Measurements from ENCODE around the gene PDCD7. TPM values are rescaled to one million over a fixed set of nuclear protein-coding genes. Genes with fewer than 3 reads are reported as not detected.

PDCD7 gene
- total RNA-seq, 1 experiment from 2014 or later: 29.1 TPM

DNA sequence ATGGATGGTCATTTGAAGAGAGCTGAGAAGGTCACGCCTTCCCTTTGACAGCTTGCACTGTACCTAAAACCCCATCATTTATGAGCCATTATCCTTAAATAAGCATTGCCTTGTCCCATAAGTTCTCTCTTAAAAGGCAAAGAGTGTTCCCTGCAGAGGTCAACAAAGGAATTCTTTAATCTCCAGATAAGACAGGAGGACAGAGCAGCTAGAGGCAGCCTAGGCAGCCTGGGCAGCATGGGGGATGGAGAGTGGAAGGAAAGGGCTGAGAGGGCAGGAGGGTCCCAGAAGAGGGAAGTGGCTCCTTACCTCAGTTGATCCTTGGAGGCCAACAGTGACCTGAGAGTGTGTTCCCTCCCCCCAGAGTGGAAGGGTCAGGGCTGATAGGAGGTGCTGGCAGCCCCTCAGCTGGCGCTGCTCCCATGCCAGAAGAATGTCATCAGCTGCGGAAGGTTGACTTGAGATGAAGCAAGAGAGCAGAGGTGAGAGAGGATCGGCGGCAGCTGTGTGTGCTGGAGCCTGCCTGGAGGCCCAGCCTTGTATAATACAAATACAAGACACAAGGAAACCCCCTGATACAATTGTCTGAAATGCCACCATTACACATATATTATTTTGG lies 44.3 kb downstream of the PDCD7 start:
- no peak overlapping the region for H3K4me3 ChIP-seq
- BruUV-seq (replicated peaks): no TSS peak
- DNase-seq: no peak
- no peaks in the 10 kb centered on the region for H4K20me1 ChIP-seq (ENCODE audit: insufficient read depth)
- no peaks in the 10 kb centered on the region for H3K36me3 ChIP-seq (ENCODE audit: low read depth)
- no peak for TF ChIP-seq EZH2 (IDR thresholded peaks at IDR 0.05; ENCODE audit: low read depth)
- TF ChIP-seq, protein P1, sequence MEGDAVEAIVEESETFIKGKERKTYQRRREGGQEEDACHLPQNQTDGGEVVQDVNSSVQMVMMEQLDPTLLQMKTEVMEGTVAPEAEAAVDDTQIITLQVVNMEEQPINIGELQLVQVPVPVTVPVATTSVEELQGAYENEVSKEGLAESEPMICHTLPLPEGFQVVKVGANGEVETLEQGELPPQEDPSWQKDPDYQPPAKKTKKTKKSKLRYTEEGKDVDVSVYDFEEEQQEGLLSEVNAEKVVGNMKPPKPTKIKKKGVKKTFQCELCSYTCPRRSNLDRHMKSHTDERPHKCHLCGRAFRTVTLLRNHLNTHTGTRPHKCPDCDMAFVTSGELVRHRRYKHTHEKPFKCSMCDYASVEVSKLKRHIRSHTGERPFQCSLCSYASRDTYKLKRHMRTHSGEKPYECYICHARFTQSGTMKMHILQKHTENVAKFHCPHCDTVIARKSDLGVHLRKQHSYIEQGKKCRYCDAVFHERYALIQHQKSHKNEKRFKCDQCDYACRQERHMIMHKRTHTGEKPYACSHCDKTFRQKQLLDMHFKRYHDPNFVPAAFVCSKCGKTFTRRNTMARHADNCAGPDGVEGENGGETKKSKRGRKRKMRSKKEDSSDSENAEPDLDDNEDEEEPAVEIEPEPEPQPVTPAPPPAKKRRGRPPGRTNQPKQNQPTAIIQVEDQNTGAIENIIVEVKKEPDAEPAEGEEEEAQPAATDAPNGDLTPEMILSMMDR (conservative IDR thresholded peaks at IDR 0.05): no peak
- H3K27ac ChIP-seq: no peak overlapping the region
- ChIA-PET CTCF (no interaction called here), POLR2A (ENCODE audit: unreplicated experiment) (no interaction called here)
- no peaks in the 10 kb centered on the region for H3K79me2 ChIP-seq (ENCODE audit: low read depth)
- no peaks in the 10 kb centered on the region for H3F3A ChIP-seq (ENCODE audit: insufficient read depth, low read depth)
- no peaks in the 10 kb centered on the region for H3K9me2 ChIP-seq (ENCODE audit: insufficient read depth)
- H3K27me3 ChIP-seq (ENCODE audit: insufficient read depth, low read depth): no peaks in the 10 kb centered on the region
- H3K4me2 ChIP-seq: no peak overlapping the region
- H2AFZ ChIP-seq: no peak overlapping the region
- no peaks in the 10 kb centered on the region for H3K4me1 ChIP-seq (replicated peaks; ENCODE audit: insufficient read depth)
- intact Hi-C loops (cut with micrococcal nuclease; ENCODE audit: unreplicated experiment): no loop called here
- H3K9me3 ChIP-seq (ENCODE audit: insufficient read depth, low read depth): no peaks in the 10 kb centered on the region

GRCh38 chr15:65088643-65089021 lies 45.0 kb downstream of the PDCD7 start:
- DNase-seq: no peak
- intact Hi-C loops (cut with micrococcal nuclease; ENCODE audit: unreplicated experiment): no loop called here
- Histone ChIP-seq H3K4me3 (no peak overlapping the region), H3K36me3 (ENCODE audit: low read depth) (no peaks in the 10 kb centered on the region), H3K9me3 (ENCODE audit: insufficient read depth, low read depth) (no peaks in the 10 kb centered on the region), H3K9me2 (ENCODE audit: insufficient read depth) (no peaks in the 10 kb centered on the region), H2AFZ (no peak overlapping the region), H4K20me1 (ENCODE audit: insufficient read depth) (no peaks in the 10 kb centered on the region), H3K27ac (no peak overlapping the region), H3K79me2 (ENCODE audit: low read depth) (no peaks in the 10 kb centered on the region), H3K4me1 (replicated peaks; ENCODE audit: insufficient read depth) (no peaks in the 10 kb centered on the region), H3K27me3 (ENCODE audit: insufficient read depth, low read depth) (no peaks in the 10 kb centered on the region), H3K4me2 (no peak overlapping the region), H3F3A (ENCODE audit: insufficient read depth, low read depth) (no peaks in the 10 kb centered on the region)
- CTCF ChIA-PET: no interaction called here
- BruUV-seq (replicated peaks): no TSS peak
- TF ChIP-seq EZH2 (IDR thresholded peaks at IDR 0.05; ENCODE audit: low read depth): no peak
- TF ChIP-seq, protein P1 (conservative IDR thresholded peaks at IDR 0.05): no peak
- POLR2A ChIA-PET (ENCODE audit: unreplicated experiment): no interaction called here

DNA sequence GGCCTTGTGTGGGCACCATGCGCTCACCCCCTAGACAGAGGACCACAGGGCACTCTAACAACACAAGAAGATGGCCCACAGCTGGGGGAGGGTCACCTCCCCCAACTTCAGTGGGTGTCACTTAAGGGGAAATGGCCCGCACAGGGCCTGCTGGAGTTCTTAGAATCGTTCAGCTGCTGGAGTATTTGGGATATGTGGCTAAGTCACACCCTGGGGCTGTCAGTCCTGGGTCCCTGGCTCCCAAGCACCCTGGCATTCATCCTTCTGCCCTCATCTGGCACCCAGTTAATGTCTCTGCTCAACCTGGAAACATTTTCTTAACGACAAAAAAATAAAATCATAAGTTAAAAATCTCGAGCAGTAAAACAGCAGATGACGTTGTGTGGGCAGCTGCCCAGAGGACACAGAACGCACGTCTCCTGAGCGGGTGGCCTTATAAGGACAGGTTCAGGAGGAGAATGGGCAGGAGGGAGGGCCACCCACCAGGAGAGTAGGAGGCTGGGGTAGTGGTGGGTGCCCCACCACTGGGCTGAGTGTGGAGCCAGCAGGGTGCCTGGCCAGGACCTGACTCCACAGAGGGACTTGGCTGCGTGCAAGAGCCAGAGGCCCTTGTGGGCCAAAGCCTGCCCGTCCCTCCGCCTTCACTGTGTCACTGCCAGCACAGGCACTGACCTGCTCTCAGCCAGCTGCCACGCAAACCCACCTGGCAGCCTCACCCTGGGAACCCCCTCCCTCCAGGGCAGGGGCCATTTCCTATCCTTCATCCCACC lies 45.5 kb downstream of the PDCD7 start:
- ChIA-PET CTCF (interaction anchor here (0.6 kb wide), 1 partner anchor 54 kb away, joined by 3 read pairs; no protein-coding TSS in a partner anchor), POLR2A (ENCODE audit: unreplicated experiment) (interaction anchor here (0.6 kb wide), 2 partner anchors 15 to 20 kb away, joined by 7 read pairs; no protein-coding TSS in a partner anchor)
- Histone ChIP-seq H3K4me1 (replicated peaks; ENCODE audit: insufficient read depth) (no peaks in the 10 kb centered on the region), H2AFZ (no peak overlapping the region), H3F3A (ENCODE audit: insufficient read depth, low read depth) (no peaks in the 10 kb centered on the region), H3K9me2 (ENCODE audit: insufficient read depth) (no peaks in the 10 kb centered on the region), H3K4me3 (no peak overlapping the region), H3K79me2 (ENCODE audit: low read depth) (no peaks in the 10 kb centered on the region), H3K27ac (no peak overlapping the region), H3K4me2 (no peak overlapping the region), H3K36me3 (ENCODE audit: low read depth) (no peaks in the 10 kb centered on the region), H3K27me3 (ENCODE audit: insufficient read depth, low read depth) (0 out of 2 replicates have a peak, but pooled peaks cover 3% of the 10 kb centered on the region), H4K20me1 (ENCODE audit: insufficient read depth) (no peaks in the 10 kb centered on the region), H3K9me3 (ENCODE audit: insufficient read depth, low read depth) (no peaks in the 10 kb centered on the region)
- DNase-seq: no peak
- intact Hi-C loops (cut with micrococcal nuclease; ENCODE audit: unreplicated experiment): no loop called here
- BruUV-seq (replicated peaks): no TSS peak
- no peak for TF ChIP-seq EZH2 (IDR thresholded peaks at IDR 0.05; ENCODE audit: low read depth)
- TF ChIP-seq, protein P1 (conservative IDR thresholded peaks at IDR 0.05): no peak
